ENCODE measurements around the gene SELENOM.
A peak's percentile ranks its signal among the peaks of the same experiment; 100 is the strongest.
"Not testable (repeated sequence)": the region's sequence is repeated elsewhere in the genome, so short reads cannot be mapped to it uniquely, and the experiment has no call there.

The SELENOM gene

GRCh38 chr22:31089160-31090100 is 17.9 kb downstream of the SELENOM start:
- DNase-seq: no peak

DNA sequence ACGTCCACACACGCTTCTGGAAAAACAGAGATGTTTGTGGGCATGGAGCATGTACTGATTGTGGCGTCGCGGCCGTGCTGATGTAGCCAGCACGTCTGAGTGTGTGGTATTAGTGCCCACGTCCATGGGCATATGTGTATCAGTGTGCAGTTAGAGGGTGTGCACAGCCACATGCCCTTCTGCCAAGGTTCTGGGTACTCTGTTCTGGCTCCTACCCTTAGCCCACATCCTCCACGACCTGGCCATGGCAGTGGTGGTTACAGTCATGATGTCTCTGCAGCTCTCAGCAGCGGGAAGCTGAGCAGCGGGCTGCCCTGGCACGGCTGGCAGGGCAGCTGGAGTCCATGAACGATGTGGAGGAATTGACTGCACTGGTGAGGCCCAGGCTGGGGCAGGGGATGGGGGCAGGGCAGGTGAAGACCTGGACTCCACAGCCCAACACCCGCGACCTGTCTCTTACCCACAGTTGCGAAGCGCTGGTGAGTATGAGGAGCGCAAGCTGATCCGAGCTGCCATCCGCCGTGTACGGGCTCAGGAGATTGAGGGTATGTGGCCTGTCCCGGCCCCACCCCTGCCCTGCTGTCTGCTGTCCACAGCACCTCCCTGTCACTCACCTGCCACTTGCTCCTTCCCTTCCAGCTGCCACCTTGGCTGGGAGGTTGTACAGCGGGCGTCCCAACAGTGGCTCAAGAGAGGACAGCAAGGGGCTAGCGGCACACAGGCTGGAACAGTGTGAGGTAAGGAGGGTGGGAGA is 19.0 kb downstream of the SELENOM start:
- DNase-seq: no peak

DNA sequence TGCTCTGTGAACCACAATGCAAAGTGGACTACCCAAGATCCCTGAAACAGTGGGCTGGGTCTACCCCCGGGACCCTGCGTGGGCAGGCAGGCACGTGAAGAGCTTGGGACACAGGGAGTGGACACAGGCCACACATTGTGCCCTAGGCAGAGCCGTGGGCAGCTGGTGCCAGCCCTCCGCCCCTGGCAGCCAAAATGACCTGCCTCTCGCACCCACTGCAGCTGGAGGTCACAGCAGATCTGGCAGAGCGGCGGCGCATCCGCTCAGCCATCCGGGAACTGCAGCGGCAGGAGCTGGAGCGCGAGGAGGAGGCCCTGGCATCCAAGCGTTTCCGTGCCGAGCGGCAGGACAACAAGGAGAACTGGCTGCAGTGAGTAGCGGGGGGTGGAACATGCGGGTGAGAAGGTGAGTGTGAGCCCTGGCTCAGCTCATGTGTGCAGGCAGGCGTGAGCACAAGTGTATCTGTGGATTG is 19.6 kb downstream of the SELENOM start:
- no peak for DNase-seq

DNA sequence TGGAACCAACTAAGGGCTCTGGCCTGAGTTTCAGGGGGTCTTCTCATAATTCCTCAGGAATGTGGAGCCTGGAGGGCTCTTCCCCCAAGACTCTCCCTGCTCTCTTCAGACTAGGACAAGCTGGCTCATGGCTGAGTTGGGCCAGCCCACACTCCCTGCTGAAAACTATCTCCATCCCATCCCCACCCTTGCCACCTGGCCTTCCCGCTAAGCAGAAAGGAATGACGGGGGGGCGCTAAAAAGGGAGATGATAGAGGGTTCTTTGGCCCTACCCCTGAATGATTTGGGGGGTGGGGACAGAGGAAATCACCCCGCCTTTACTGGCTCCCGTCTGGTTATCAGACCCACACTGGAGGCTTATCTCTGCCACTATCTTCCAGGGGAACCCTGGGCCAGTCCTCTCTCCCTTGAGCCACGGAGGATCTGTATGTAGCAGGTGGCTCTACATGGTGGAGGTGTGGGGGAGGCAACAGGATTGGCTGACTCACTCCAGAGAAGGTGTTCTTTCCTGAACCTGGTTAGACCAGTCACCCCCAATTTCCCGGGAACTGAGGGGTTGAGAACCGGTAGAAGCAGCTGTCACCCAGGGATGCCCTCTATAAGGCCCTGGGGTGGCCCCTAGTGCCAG is 20.6 kb downstream of the SELENOM start:
- no peak for DNase-seq

DNA sequence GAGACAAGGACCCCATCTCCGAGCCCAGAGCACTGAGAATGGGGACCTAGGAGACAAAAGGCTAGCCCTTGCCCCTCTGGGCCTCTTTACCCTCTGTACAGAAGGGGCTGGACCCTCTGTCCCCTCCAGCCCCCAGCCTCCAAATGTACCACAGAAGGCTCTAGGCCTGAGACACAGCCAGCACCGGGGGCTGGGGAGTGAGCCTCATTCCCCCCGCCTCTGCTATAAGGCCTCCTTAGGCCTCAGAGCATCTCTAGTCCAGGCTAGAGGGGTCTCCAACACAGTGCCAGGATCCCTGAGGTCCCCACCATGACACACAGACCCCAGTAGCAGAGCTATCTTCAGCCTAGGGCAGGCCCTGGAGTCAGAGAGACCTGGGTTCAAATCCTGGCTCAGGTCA is 21.4 kb downstream of the SELENOM start:
- DNase-seq: no peak

DNA sequence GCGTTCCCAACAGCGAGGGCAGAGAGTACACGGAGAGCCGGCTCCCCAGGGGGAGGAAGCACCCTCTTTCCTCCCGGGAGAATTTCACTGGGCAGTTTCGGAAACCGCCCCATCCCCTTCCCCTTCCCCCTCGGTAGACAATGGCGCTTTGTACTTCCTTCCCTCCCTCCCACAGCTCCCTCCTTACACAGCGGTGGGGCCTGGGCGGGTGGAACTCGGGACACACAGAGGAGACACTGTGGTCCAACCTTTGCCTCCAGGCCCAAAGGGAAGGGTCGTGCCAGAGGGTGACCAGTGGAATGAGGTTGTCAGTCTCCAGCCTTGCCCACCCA is 21.9 kb downstream of the SELENOM start:
- no peak for DNase-seq

- no peak for DNase-seq
Observed at GRCh38 chr22:31084811-31085492, 22.4 kb downstream of the SELENOM start.

GRCh38 chr22:31083923-31084810 is 23.2 kb downstream of the SELENOM start:
- DNase-seq: no peak

DNA sequence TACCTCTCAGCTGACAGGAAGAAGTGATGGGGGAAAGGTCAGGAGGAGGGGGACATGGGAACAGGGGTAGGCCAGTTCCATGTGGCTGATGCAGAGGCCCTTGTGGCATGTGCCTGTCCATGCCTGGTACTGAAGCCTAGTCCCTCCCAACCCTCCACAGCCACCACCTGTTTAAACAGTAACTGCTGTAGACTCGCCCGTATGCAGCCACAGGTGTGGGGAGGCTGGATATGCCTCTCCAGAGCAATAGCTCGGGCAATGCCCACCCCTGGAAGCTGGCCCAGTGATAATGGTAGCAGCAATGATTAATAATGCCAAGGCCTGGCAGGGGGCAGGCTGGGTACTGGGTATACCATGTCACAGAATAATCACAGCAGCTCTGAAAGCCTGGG is 24.0 kb downstream of the SELENOM start:
- DNase-seq: peak; percentile 67

DNA sequence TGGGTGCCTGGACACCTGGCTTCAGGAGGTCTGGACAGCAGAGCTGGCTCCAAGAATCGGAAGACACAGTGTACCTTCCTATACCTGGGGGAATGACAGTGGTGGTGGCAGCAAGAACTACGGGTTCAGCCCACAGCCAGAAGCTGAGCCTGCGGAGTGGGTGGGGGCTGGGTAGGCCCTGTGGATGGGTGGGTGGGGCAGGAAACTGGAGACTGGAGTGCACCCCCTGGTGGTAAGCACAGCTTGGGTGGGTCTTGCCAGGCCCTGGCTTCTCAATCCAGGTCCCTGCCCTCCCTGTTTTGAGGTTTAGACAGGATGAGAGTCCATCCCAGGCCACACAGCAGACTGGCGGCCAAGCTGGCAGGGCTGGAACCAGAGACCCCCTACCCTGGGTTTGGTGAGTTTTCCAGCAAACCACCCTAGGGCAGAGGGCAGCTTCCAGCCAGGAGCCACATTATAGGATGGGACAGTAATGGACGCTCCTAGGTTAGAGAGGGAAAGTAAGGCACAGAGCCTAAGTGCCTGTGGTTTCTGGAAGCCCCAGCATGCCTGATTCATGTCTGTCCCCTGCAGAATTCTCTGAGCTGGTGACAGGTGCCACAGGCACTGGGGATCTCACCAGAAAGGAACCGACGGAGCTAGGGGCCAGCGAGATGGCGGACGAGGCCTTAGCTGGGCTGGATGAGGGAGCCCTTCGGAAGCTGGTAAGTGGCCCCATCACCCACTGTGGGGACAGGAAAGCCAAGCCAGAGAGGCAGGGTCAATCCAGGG is 24.6 kb downstream of the SELENOM start:
- no peak for DNase-seq

DNA sequence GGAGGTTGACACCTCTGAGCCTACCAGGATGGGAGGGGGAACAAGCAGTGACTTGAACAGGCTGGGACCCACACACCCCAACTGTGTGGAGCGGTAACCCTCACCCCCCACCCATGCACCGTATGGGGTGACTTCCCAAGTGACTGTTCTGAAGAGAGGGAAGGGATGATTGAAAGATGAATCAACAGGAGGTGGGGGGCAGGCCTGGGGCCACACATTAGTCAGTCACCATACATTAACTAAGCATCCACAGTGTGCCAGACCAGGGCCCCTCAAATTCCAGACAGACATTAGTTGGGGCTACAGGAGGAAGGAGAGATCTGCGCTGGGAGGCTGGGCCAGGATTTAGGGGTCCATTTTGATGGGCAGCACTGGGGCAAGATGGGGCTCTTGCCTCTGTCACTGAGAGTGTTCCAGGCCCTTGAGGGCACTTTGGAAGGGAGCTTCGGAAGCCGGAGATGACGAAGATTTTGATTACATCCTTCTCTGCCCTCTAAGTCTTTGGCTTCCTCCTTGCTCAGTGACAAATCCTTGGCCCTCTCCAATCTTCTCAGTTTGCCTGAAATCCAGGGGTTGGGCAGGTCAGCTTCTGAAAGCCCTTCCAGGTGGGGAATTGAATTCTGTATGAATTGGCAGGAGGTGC is 25.3 kb downstream of the SELENOM start:
- DNase-seq: no peak

- DNase-seq: no peak
Observed at GRCh38 chr22:31080848-31081649, 26.3 kb downstream of the SELENOM start, which contains the start of gene SMTN. SMTN (plus strand) TSS chr22:31081318; CDS start chr22:31083259, 1,941 bp downstream.

DNA sequence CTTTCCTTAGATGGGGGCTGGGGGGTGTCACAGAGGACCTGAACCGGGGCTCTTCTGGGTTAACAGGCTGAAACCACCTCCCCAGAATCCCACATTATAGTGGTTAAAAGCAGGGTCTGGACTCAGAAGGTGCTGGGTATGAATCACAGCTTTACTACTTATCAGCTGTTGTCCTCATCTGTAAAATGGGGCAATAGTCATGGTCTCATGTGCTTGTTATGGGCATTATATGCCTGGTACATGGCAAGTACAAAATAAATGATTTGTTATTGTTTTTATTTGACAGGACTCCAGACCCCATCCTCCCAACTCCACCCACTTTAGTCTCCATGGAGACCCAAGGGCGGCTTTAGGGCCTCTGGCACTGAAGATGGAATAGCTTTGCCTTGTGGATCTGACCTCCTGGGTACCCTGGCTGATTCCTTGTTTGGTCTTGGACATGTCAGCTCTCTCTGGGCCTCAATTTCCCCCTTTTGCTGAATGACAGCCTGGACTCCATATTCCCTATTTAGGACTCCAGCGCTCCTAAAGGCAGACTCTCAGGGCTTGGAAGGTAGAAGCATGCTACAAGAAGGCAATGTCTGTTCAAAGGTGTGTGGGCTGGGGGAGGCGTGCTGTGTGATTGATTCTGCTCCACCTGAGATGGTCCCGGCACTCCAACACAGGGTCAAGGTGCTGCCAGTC is 27.1 kb downstream of the SELENOM start:
- no peak for DNase-seq

DNA sequence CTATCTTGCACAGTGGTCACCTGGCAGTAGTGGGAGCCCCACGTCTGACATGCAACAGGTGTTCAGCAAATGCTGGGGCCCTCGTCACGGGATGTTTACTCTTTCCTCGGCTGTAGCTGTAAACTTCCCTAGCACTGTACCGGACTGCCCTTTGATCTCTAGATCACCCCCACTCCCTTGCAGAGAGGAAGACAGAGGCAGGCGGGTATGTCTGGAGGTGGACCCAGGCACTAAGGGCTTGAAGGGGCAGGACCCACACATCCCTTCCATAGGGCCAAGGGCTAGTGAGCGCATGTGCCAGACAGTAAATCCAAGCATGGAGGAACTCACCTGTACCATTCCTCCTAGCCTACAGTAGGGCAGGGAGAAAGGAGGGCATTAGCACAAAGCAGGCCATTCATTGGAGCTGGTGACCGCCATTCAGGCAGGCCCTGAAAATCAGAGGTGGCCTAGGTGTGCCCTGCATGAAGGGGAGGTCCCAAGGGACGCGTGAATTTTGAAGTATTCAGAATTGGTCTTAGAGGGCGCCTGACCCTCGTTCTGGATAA is 28.2 kb downstream of the SELENOM start:
- DNase-seq: no peak

DNA sequence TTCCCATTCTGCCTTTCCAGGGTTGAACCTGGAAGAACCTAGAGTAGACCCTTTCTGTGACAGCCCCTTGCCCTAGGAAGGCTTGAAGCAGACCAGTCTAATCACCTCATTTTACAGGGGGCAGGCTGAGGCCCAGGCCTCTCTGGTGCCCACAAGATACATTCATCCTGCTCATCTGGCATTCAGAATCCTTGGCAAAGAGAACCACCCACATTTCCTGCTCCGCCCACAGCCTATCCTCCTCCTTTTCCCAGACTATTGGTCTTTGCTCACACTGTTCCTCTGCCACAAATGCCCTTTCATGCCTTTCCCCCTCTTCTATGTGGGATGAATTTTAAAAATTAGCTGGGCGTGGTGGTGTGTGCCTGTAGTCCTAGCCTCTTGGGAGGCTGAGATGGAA is 29.0 kb downstream of the SELENOM start:
- DNase-seq: not testable (repeated sequence)

DNA sequence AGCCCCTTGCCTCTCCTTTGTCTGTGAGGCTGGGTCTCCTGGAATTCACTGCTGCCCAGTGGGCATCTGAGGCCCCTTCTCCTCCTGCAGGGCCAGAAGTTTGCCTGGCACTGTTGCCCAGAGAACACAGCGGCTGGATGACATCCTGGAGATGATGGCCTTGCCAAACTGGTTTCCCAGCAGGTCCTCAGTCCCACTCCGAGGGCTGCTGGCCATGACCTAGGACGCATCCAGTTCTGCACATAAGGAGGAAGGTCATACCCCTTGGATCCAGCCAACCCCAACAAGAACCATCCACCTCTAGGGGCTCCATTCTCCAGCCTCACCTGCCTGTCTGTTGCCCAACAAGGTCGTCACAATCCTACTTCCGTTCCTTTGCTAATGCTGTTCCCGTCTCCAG is 29.7 kb downstream of the SELENOM start:
- DNase-seq: no peak

DNA sequence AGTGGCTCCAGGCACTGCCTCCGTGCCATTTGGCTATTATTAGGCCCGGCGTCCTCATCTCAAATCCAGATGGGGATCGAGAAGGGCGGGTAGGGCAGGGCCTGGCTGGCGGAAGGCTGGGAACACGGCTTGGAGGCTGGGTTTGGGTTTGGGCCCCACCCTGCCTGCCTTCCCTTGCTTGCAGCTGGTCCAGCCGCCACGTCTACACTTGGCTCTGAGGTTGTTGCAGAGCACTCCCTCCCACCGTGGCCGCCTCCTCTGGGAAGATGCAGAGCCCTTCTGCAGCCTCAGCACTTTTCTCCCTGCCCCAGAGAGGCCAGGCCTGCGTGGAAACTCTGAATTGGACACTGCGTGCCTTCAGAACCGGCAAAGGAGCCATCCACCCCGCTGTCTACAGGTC is 31.4 kb downstream of the SELENOM start:
- DNase-seq: no peak

DNA sequence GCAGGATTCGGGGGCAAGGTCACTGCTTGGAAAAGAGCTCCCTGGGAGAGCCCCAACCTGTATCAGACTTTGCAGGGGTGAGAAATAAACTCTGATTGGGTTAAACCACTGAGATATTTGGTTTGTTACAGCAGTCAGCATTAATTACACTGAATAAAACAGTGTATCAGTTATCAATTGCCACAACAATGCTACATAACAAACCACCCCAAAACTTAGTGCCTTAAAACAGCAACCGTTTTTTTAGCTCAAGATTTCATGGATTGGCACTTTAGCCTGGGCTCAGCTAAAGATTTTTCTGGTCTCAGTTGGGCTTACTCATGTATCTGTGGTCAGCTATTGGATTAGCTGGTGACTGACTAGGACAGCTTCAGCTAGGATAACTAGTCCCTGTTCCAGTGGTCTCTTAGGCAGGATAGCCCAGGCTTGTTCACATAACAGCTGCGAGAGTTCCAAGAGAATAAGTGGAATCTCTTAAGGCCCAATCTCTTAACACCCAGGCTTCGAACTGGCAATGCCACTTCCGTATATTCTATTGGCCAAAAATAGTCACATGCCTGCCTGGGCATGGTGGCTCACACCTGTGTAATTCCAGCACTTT is 33.7 kb downstream of the SELENOM start:
- not testable (repeated sequence) for DNase-seq
